NOMO-1 treated with DMSO at 0.1 percent for 48 hours (cell line): Measurements from ENCODE around the gene DAAM1.

Source experiments
- DNase-seq: peaks from one replicate; lab custom pipeline; 2025; ENCODE audit not compliant: unreplicated experiment; lab: John Stamatoyannopoulos, UW

The DAAM1 gene

GRCh38 chr14:59215757-59216156, 27.3 kb downstream of the DAAM1 start:
- DNase-seq: no peak

- DNase-seq: no peak
Observed at GRCh38 chr14:59217011-59217410, 28.5 kb downstream of the DAAM1 start.

- DNase-seq: no peak
Observed at GRCh38 chr14:59221568-59221967, 33.1 kb downstream of the DAAM1 start.

GRCh38 chr14:59224341-59224740, 35.9 kb downstream of the DAAM1 start:
- no peak for DNase-seq

- no peak for DNase-seq
Observed at GRCh38 chr14:59225281-59225680, 36.8 kb downstream of the DAAM1 start.

GRCh38 chr14:59228421-59228820, 40.0 kb downstream of the DAAM1 start:
- DNase-seq: no peak

- DNase-seq: no peak
Observed at GRCh38 chr14:59229653-59230406, 41.4 kb downstream of the DAAM1 start.

GRCh38 chr14:59236195-59236594, 47.7 kb downstream of the DAAM1 start:
- DNase-seq: no peak

- no peak for DNase-seq
Observed at GRCh38 chr14:59238216-59238615, 49.7 kb downstream of the DAAM1 start.

GRCh38 chr14:59239022-59239421, 50.6 kb downstream of the DAAM1 start:
- DNase-seq: peak; percentile 8

GRCh38 chr14:59240356-59240755, 51.9 kb downstream of the DAAM1 start:
- peak; percentile 11 for DNase-seq

- DNase-seq: no peak
Observed at GRCh38 chr14:59241121-59241520, 52.7 kb downstream of the DAAM1 start.

GRCh38 chr14:59243174-59243573, 54.7 kb downstream of the DAAM1 start:
- DNase-seq: no peak

GRCh38 chr14:59244581-59244980, 56.1 kb downstream of the DAAM1 start:
- DNase-seq: no peak

GRCh38 chr14:59245809-59246295, 57.4 kb downstream of the DAAM1 start:
- DNase-seq: no peak

GRCh38 chr14:59246566-59246965, 58.1 kb downstream of the DAAM1 start:
- no peak for DNase-seq

GRCh38 chr14:59247801-59248584, 59.5 kb downstream of the DAAM1 start:
- DNase-seq: no peak

- no peak for DNase-seq
Observed at GRCh38 chr14:59249029-59249428, 60.6 kb downstream of the DAAM1 start.

- DNase-seq: no peak
Observed at GRCh38 chr14:59251811-59252771, 63.6 kb downstream of the DAAM1 start.

- no peak for DNase-seq
Observed at GRCh38 chr14:59252772-59253500, 64.5 kb downstream of the DAAM1 start.
